ENCODE results near the gene TIMP3.
"Not testable (repeated sequence)": the region's sequence is repeated elsewhere in the genome, so short reads cannot be mapped to it uniquely, and the experiment has no call there.

The TIMP3 gene

DNA sequence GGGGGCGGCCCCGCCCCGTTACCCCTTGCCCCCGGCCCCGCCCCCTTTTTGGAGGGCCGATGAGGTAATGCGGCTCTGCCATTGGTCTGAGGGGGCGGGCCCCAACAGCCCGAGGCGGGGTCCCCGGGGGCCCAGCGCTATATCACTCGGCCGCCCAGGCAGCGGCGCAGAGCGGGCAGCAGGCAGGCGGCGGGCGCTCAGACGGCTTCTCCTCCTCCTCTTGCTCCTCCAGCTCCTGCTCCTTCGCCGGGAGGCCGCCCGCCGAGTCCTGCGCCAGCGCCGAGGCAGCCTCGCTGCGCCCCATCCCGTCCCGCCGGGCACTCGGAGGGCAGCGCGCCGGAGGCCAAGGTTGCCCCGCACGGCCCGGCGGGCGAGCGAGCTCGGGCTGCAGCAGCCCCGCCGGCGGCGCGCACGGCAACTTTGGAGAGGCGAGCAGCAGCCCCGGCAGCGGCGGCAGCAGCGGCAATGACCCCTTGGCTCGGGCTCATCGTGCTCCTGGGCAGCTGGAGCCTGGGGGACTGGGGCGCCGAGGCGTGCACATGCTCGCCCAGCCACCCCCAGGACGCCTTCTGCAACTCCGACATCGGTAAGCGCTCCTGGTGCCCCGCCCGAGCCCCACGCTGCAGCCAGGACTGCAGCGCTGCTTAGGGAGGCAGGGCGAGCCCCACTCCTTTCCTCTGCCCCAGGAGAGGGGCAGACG, at the start of gene TIMP3:
TIMP3 (plus strand) TSS at position 169 of the 700 bp plus-strand sequence; CDS start at position 466, 297 bp downstream.
- no peaks in the 10 kb centered on the region for H3K36me3 ChIP-seq (ENCODE audit: control insufficient read depth, insufficient read depth, low read length)
- H3K9ac ChIP-seq (ENCODE audit: low read length) = peak within 1 kb of the TSS; percentile 77
- peak within 1 kb of the TSS; percentile 61 for H3K4me3 ChIP-seq (ENCODE audit: low read depth, low read length)
- H3K9me3 ChIP-seq (ENCODE audit: control insufficient read depth, insufficient read depth, low read depth, low read length) = no peaks in the 10 kb centered on the region
- H3K27me3 ChIP-seq (ENCODE audit: control insufficient read depth, insufficient read depth, low read length) = peaks cover 42% of the 10 kb centered on the region
- H3K4me1 ChIP-seq (ENCODE audit: control insufficient read depth, insufficient read depth, low read length) = peaks cover 31% of the 10 kb centered on the region
- H3K27ac ChIP-seq (ENCODE audit: low read depth, low read length) = no peak within 1 kb of the TSS

DNA sequence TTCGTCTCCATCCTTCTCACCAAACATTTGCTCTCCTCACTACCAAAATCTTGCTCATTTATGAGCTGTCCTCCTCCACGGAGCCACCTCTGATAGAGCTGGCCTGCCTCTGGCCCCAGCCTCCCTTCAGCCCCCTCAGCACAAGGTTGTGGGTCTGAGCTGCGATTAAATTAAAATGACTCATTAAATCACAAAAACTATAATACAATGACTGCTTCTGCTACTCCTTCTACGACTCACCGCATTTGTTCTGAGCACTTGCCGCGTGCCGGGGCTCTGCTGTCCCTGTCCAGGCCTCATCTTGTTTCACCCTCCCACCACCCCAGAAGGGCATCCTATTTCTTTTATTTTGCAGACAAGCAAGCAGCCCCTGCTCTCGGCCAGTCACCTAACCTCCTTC, 49.2 kb upstream of the TIMP3 start:
- H3K27me3 ChIP-seq (ENCODE audit: control insufficient read depth, insufficient read depth, low read length) = no peaks in the 10 kb centered on the region
- no peak overlapping the region for H3K4me3 ChIP-seq (ENCODE audit: low read depth, low read length)
- no peaks in the 10 kb centered on the region for H3K9me3 ChIP-seq (ENCODE audit: control insufficient read depth, insufficient read depth, low read depth, low read length)
- H3K4me1 ChIP-seq (ENCODE audit: control insufficient read depth, insufficient read depth, low read length) = no peaks in the 10 kb centered on the region
- H3K36me3 ChIP-seq (ENCODE audit: control insufficient read depth, insufficient read depth, low read length) = no peaks in the 10 kb centered on the region
- H3K27ac ChIP-seq (ENCODE audit: low read depth, low read length) = no peak overlapping the region
- H3K9ac ChIP-seq (ENCODE audit: low read length) = no peak overlapping the region

- no peaks in the 10 kb centered on the region for H3K4me1 ChIP-seq (ENCODE audit: control insufficient read depth, insufficient read depth, low read length)
- no peak overlapping the region for H3K27ac ChIP-seq (ENCODE audit: low read depth, low read length)
- H3K27me3 ChIP-seq (ENCODE audit: control insufficient read depth, insufficient read depth, low read length) = no peaks in the 10 kb centered on the region
- no peaks in the 10 kb centered on the region for H3K9me3 ChIP-seq (ENCODE audit: control insufficient read depth, insufficient read depth, low read depth, low read length)
- H3K36me3 ChIP-seq (ENCODE audit: control insufficient read depth, insufficient read depth, low read length) = no peaks in the 10 kb centered on the region
- no peak overlapping the region for H3K9ac ChIP-seq (ENCODE audit: low read length)
- H3K4me3 ChIP-seq (ENCODE audit: low read depth, low read length) = no peak overlapping the region
Observed at GRCh38 chr22:32752816-32753520, 48.5 kb upstream of the TIMP3 start.

GRCh38 chr22:32753591-32753990, 47.9 kb upstream of the TIMP3 start:
- no peaks in the 10 kb centered on the region for H3K4me1 ChIP-seq (ENCODE audit: control insufficient read depth, insufficient read depth, low read length)
- no peak overlapping the region for H3K27ac ChIP-seq (ENCODE audit: low read depth, low read length)
- no peaks in the 10 kb centered on the region for H3K27me3 ChIP-seq (ENCODE audit: control insufficient read depth, insufficient read depth, low read length)
- no peaks in the 10 kb centered on the region for H3K9me3 ChIP-seq (ENCODE audit: control insufficient read depth, insufficient read depth, low read depth, low read length)
- no peak overlapping the region for H3K4me3 ChIP-seq (ENCODE audit: low read depth, low read length)
- no peak overlapping the region for H3K9ac ChIP-seq (ENCODE audit: low read length)
- H3K36me3 ChIP-seq (ENCODE audit: control insufficient read depth, insufficient read depth, low read length) = no peaks in the 10 kb centered on the region

- H3K27ac ChIP-seq (ENCODE audit: low read depth, low read length) = no peak overlapping the region
- H3K36me3 ChIP-seq (ENCODE audit: control insufficient read depth, insufficient read depth, low read length) = no peaks in the 10 kb centered on the region
- H3K9me3 ChIP-seq (ENCODE audit: control insufficient read depth, insufficient read depth, low read depth, low read length) = no peaks in the 10 kb centered on the region
- no peaks in the 10 kb centered on the region for H3K27me3 ChIP-seq (ENCODE audit: control insufficient read depth, insufficient read depth, low read length)
- H3K4me1 ChIP-seq (ENCODE audit: control insufficient read depth, insufficient read depth, low read length) = no peaks in the 10 kb centered on the region
- H3K9ac ChIP-seq (ENCODE audit: low read length) = no peak overlapping the region
- no peak overlapping the region for H3K4me3 ChIP-seq (ENCODE audit: low read depth, low read length)
Observed at GRCh38 chr22:32754413-32755041, 47.0 kb upstream of the TIMP3 start.

DNA sequence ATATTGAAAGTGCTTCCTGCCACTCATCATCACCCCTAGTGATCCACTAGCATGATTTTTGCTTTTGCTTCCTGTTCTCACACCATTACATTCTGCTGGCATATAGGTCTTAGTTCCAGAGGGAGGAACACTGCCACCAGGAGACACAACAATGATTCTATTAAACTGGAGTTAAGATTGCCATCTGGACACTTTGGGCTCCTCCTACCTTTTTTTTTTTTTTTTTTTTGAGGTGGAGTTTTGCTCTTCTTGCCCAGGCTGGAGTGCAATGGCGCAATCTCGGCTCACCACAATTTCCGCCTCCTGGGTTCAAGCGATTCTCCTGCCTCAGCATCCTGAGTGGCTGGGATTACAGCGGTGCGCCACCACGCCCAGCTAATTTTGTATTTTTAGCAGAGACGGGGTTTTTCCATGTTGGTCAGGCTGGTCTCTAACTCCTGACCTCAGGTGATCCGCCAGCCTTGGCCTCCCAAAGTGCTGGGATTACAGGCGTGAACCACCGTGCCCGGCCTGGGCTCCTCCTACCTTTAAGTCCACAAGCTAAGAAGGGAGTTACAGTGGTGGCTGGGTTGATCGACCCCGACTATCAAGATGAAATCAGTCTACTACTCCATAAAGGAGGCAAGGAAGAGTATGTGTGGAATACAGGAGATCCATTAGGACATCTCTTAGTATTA, 44.3 kb upstream of the TIMP3 start:
- not testable (repeated sequence) for H3K9me3 ChIP-seq (ENCODE audit: control insufficient read depth, insufficient read depth, low read depth, low read length); H3K4me3 ChIP-seq (ENCODE audit: low read depth, low read length)

GRCh38 chr22:32758866-32759385, 42.6 kb upstream of the TIMP3 start:
- no peaks in the 10 kb centered on the region for H3K9me3 ChIP-seq (ENCODE audit: control insufficient read depth, insufficient read depth, low read depth, low read length)
- no peak overlapping the region for H3K9ac ChIP-seq (ENCODE audit: low read length)
- peaks cover 8% of the 10 kb centered on the region; the same call in 1 of the 2 replicates for H3K4me1 ChIP-seq (ENCODE audit: control insufficient read depth, insufficient read depth, low read length)
- no peaks in the 10 kb centered on the region for H3K27me3 ChIP-seq (ENCODE audit: control insufficient read depth, insufficient read depth, low read length)
- no peak overlapping the region for H3K4me3 ChIP-seq (ENCODE audit: low read depth, low read length)
- no peaks in the 10 kb centered on the region for H3K36me3 ChIP-seq (ENCODE audit: control insufficient read depth, insufficient read depth, low read length)
- no peak overlapping the region for H3K27ac ChIP-seq (ENCODE audit: low read depth, low read length)

More for the DNA sequence above, 44.3 kb upstream of the TIMP3 start:
- H3K9ac ChIP-seq (ENCODE audit: low read length); H3K36me3 ChIP-seq (ENCODE audit: control insufficient read depth, insufficient read depth, low read length); H3K27me3 ChIP-seq (ENCODE audit: control insufficient read depth, insufficient read depth, low read length); H3K4me1 ChIP-seq (ENCODE audit: control insufficient read depth, insufficient read depth, low read length); H3K27ac ChIP-seq (ENCODE audit: low read depth, low read length): not testable (repeated sequence)

GRCh38 chr22:32760396-32760795, 41.1 kb upstream of the TIMP3 start:
- Histone ChIP-seq H3K27ac (ENCODE audit: low read depth, low read length) (no peak overlapping the region), H3K27me3 (ENCODE audit: control insufficient read depth, insufficient read depth, low read length) (no peaks in the 10 kb centered on the region), H3K4me1 (ENCODE audit: control insufficient read depth, insufficient read depth, low read length) (peaks cover 19% of the 10 kb centered on the region; the same call in 1 of the 2 replicates), H3K36me3 (ENCODE audit: control insufficient read depth, insufficient read depth, low read length) (no peaks in the 10 kb centered on the region), H3K9me3 (ENCODE audit: control insufficient read depth, insufficient read depth, low read depth, low read length) (no peaks in the 10 kb centered on the region), H3K4me3 (ENCODE audit: low read depth, low read length) (no peak overlapping the region), H3K9ac (ENCODE audit: low read length) (no peak overlapping the region)

DNA sequence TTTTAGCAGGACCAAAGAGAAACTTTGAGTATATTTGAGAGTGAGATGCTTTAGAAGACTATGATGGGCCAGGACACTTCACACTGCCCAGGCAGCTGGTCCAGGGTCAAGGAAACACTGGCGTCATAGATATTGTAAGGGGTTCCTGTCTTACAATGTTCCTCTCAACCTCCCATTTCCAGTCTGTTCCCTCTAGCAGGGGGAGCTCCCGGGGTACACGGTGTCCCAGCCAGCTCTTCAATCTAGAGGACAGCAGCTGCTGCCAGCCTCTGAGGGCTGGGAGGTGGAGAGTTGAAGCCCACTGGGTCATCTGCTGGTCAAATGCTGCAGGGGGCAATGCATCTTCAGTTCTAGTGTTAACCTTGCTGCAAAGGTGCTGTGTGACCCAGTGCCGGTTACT, 40.7 kb upstream of the TIMP3 start:
- Histone ChIP-seq H3K9ac (ENCODE audit: low read length) (no peak overlapping the region), H3K27me3 (ENCODE audit: control insufficient read depth, insufficient read depth, low read length) (no peaks in the 10 kb centered on the region), H3K27ac (ENCODE audit: low read depth, low read length) (no peak overlapping the region), H3K4me1 (ENCODE audit: control insufficient read depth, insufficient read depth, low read length) (peaks cover 19% of the 10 kb centered on the region; the same call in 1 of the 2 replicates), H3K9me3 (ENCODE audit: control insufficient read depth, insufficient read depth, low read depth, low read length) (no peaks in the 10 kb centered on the region), H3K4me3 (ENCODE audit: low read depth, low read length) (no peak overlapping the region), H3K36me3 (ENCODE audit: control insufficient read depth, insufficient read depth, low read length) (no peaks in the 10 kb centered on the region)

DNA sequence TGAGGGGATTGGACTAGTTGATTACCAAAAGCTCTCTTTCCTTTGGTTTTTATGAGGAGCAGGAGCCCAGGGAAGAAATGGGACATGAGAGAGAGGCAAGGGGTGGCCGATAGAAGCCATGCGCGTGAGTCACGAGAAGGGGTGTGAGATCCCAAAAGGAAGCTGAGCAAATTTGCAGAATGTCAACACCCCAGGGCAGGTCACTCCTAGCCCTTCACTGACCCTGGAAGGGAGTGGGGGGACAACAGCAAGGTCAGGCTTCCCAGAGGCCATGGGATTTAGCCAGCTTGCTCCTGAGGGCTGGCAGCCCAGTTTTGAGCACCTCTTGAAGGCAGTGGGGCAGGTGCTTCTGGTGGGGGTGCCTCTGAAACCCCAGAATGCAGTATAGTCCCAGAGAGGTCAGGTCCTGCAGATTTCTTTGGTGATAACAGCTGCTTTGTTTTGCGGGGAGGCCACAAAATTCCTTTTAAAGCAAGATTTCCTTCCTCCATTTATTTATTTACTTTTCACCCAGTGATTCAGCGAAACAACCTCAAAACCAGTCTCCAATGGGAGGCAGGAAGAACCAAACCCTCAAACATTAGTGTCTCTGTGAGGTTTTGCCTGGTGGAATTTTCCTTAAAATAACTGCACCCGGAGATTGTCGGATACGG, 40.1 kb upstream of the TIMP3 start:
- Histone ChIP-seq H3K9ac (ENCODE audit: low read length) (no peak overlapping the region), H3K9me3 (ENCODE audit: control insufficient read depth, insufficient read depth, low read depth, low read length) (no peaks in the 10 kb centered on the region), H3K4me1 (ENCODE audit: control insufficient read depth, insufficient read depth, low read length) (peaks cover 19% of the 10 kb centered on the region; the same call in 1 of the 2 replicates), H3K4me3 (ENCODE audit: low read depth, low read length) (no peak overlapping the region), H3K36me3 (ENCODE audit: control insufficient read depth, insufficient read depth, low read length) (no peaks in the 10 kb centered on the region), H3K27me3 (ENCODE audit: control insufficient read depth, insufficient read depth, low read length) (no peaks in the 10 kb centered on the region), H3K27ac (ENCODE audit: low read depth, low read length) (no peak overlapping the region)
